Sigmoid colon (tissue), 7 donors: Measurements from ENCODE around the gene PRCP. TPM values are rescaled to one million over a fixed set of nuclear protein-coding genes. Genes with fewer than 3 reads are reported as not detected.

Source experiments
- DNase-seq: peaks from one replicate; pipeline ENCODE4 v3.0.0-alpha.2; 2019
- H3K27ac ChIP-seq, 4 donors: fragments of 200-600 bp; sonication (generic); one replicate each; pipeline ENCODE4 v1.5.1; 2016 to 2019; ENCODE audit warnings: mild to moderate bottlenecking in 1 of 4
- H3K27me3 ChIP-seq, 3 donors: fragments of 200-600 bp; sonication (generic); one replicate each; pipeline ENCODE4 v1.5.1; 2019; ENCODE audit warnings: mild to moderate bottlenecking in 1 of 3
- H3K36me3 ChIP-seq, 4 donors: fragments of 200-600 bp; sonication (generic); one replicate each; pipeline ENCODE4 v1.5.1; 2016 to 2019
- H3K4me1 ChIP-seq, 4 donors: fragments of 200-600 bp; sonication (generic); one replicate each; pipeline ENCODE4 v1.5.1; 2017 to 2019
- H3K4me3 ChIP-seq, 4 donors: fragments of 200-600 bp; sonication (generic); one replicate each; pipeline ENCODE4 v1.5.1; 2017 to 2019; ENCODE audit warnings: mild to moderate bottlenecking in 2 of 4, moderate library complexity in 1 of 4
- H3K9me3 ChIP-seq, 4 donors: fragments of 200-600 bp in 3 of 4; sonication (generic) in 3 of 4; one replicate each; pipeline versions ENCODE4 v1.5.1 to v1.6.1; 2013 to 2019
- EP300 ChIP-seq, 4 donors: sonication (generic); formaldehyde crosslinking; IDR thresholded peaks; one replicate each; pipeline ENCODE4 v1.6.1; 2017; ENCODE audit warnings: antibody characterized with exemption in 4 of 4
- POLR2A ChIP-seq, 2 donors: fragments of 450-650 bp; IDR thresholded peaks; one replicate each; pipeline ENCODE4 v1.6.1; 2016; ENCODE audit warnings: antibody characterized with exemption in 2 of 2, mild to moderate bottlenecking in 2 of 2, moderate library complexity in 2 of 2
- POLR2AphosphoS5 ChIP-seq, 4 donors: sonication (generic); formaldehyde crosslinking; IDR thresholded peaks; one replicate each; pipeline ENCODE4 v1.6.1; 2017; ENCODE audit warnings: antibody characterized with exemption in 4 of 4
- WGBS, 2 donors: extraction: QIAGEN DNeasy Blood & Tissue Kit; methylation state at CpG; one replicate each; pipeline ENCODE4 v1.1.7; 2013; 5-methylcytosine and 5-hydroxymethylcytosine counted together
- intact Hi-C: fragments of 100-400 bp; cut with DNase I; formaldehyde crosslinking; loops from one replicate; pipeline ENCODE4 v1.15.1; 2023
- polyA plus RNA-seq, 3 donors: library from polyadenylated mRNA; stranded (reverse); fragments of 200-250 nt; gene quantifications; one replicate each; pipeline ENCODE4 v1.2.3, GENCODE V29; 2013
- total RNA-seq, 4 donors: library from RNA; depleted of rRNA; stranded (reverse); fragments of >200 nt; gene quantifications; one replicate each; pipeline ENCODE4 v1.1.0, GENCODE V29; 2016
- TF ChIP-seq, protein P1 (sequence below), 4 experiments: fragments of 450-650 bp in 3 of 4; fragments of 200-600 bp in 1 of 4; IDR thresholded peaks; one replicate each; pipeline ENCODE4 v1.5.1; 2016 to 2019; ENCODE audit warnings: antibody characterized with exemption in 4 of 4, mild to moderate bottlenecking in 3 of 4, moderate library complexity in 2 of 4
- donor health status: healthy with polysubstance abuse.
- donor health status: Bipolar disorder and iron deficiency.
- donor health status: healthy.

PRCP gene
- total and polyA plus RNA-seq, 7 donors, result 12.6 to 40.2 (median 31.1) TPM

DNA sequence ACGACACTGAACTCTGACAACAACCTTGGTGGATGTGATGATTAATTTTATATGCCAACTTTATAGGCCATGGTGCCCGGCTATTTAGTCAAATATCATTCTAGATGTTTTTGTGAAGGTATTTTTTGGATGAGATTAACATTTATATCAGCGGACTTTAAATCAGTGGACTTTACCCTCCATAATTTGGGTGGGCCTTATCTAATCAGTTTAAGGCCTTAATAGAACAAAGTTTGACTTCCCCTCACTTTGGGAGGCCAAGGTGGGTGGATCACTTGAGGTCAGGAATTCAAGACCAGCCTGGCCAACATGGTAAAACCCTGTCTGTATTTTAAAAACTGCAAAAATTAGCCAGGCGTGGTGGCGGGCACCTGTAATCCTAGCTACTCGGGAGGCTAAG is 4.0 kb downstream of the PRCP start:
- Histone ChIP-seq H3K4me3 (no peak overlapping the region), H3K27me3 (no peaks in the 10 kb centered on the region), H3K4me1 (peaks cover 0 to 29% (median 23%) of the 10 kb centered on the region in 4 donors), H3K27ac (no peak overlapping the region), H3K36me3 (no peaks in the 10 kb centered on the region), H3K9me3 (no peaks in the 10 kb centered on the region)
- 83 to 90% methylated on average over 6 of the region's 6 CpGs for WGBS, 2 donors
- TF ChIP-seq POLR2A (IDR thresholded peaks at IDR 0.05) (no peak), POLR2AphosphoS5 (IDR thresholded peaks at IDR 0.05) (no peak), EP300 (IDR thresholded peaks at IDR 0.05) (no peak)
- TF ChIP-seq, protein P1, sequence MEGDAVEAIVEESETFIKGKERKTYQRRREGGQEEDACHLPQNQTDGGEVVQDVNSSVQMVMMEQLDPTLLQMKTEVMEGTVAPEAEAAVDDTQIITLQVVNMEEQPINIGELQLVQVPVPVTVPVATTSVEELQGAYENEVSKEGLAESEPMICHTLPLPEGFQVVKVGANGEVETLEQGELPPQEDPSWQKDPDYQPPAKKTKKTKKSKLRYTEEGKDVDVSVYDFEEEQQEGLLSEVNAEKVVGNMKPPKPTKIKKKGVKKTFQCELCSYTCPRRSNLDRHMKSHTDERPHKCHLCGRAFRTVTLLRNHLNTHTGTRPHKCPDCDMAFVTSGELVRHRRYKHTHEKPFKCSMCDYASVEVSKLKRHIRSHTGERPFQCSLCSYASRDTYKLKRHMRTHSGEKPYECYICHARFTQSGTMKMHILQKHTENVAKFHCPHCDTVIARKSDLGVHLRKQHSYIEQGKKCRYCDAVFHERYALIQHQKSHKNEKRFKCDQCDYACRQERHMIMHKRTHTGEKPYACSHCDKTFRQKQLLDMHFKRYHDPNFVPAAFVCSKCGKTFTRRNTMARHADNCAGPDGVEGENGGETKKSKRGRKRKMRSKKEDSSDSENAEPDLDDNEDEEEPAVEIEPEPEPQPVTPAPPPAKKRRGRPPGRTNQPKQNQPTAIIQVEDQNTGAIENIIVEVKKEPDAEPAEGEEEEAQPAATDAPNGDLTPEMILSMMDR (IDR thresholded peaks at IDR 0.05), result no peak
- intact Hi-C loops, result no loop called here
- DNase-seq, result no peak

DNA sequence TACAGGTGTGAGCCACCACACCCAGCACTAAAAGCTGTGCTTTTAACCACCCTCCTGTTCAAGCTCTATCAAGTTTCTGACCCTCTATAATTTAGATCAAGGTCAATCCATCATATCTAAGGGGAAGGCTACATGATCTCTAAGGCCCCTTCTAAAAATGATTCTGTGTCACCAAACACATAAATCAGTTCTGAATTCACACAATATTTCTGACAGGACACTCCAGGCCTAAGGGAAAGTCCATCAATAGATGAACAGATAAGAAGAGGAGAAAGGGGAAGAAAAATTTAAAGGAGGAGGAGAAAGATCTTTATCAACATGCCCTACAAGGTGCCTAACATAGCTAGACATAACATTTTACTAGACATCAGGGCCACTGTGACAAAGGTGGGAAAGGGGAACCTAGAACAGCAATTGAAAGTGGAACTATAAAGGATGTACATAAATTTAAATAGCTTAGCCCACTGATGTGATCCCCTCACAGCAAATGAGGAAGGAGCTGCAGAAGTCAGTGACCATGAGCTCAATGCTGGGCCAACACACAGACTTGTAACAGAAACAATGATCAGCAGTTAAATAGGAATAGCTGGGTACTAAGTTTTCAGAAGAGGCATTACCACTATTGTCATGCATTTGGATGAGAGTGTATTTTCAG is 4.7 kb downstream of the PRCP start:
- no peaks in the 10 kb centered on the region for H3K27me3 ChIP-seq
- H3K27ac ChIP-seq, result no peak overlapping the region
- no peaks in the 10 kb centered on the region for H3K9me3 ChIP-seq
- no peaks in the 10 kb centered on the region for H3K36me3 ChIP-seq
- TF ChIP-seq EP300 (IDR thresholded peaks at IDR 0.05) (no peak), POLR2AphosphoS5 (IDR thresholded peaks at IDR 0.05) (no peak), POLR2A (IDR thresholded peaks at IDR 0.05) (no peak)
- TF ChIP-seq, protein P1 (IDR thresholded peaks at IDR 0.05), result no peak
- peaks cover 0 to 29% (median 23%) of the 10 kb centered on the region in 4 donors for H3K4me1 ChIP-seq
- no peak for DNase-seq
- intact Hi-C loops, result no loop called here
- no peak overlapping the region for H3K4me3 ChIP-seq

DNA sequence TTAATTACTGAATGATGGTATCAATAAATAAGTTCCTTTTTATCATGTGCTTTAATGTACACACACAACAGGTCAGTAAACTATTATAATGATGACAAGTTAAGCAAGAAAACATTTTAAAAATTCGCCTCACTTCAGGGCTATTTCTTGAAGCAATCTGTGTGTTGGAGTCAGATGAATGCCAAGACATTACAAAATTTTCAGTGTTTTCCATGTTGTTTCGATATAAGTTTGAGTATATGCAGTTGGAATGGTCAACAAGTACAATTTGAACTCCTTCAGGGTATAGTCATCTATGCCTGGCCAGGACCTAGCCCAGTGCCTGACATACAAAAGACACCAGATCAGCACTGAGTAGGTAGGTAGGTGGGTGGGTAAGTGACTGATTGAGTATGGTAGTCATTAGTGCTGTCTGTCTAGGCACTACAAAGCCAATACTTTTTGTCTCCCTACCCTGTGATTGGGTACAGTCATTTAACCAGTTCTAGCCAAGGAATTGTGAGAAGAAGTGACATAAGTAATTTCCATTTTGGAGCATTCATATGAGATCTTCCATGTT is 7.5 kb downstream of the PRCP start:
- peaks cover 0 to 7% (median 4%) of the 10 kb centered on the region in 4 donors for H3K4me1 ChIP-seq
- H3K9me3 ChIP-seq, result no peaks in the 10 kb centered on the region
- DNase-seq, result no peak
- WGBS, 2 donors, result 91 to 95% methylated on average over 2 of the region's 2 CpGs
- no peak overlapping the region for H3K27ac ChIP-seq
- H3K36me3 ChIP-seq, result no peaks in the 10 kb centered on the region
- TF ChIP-seq POLR2AphosphoS5 (IDR thresholded peaks at IDR 0.05) (no peak), EP300 (IDR thresholded peaks at IDR 0.05) (no peak), POLR2A (IDR thresholded peaks at IDR 0.05) (no peak)
- TF ChIP-seq, protein P1 (IDR thresholded peaks at IDR 0.05), result no peak
- H3K4me3 ChIP-seq, result no peak overlapping the region
- intact Hi-C loops, result no loop called here
- no peaks in the 10 kb centered on the region for H3K27me3 ChIP-seq

DNA sequence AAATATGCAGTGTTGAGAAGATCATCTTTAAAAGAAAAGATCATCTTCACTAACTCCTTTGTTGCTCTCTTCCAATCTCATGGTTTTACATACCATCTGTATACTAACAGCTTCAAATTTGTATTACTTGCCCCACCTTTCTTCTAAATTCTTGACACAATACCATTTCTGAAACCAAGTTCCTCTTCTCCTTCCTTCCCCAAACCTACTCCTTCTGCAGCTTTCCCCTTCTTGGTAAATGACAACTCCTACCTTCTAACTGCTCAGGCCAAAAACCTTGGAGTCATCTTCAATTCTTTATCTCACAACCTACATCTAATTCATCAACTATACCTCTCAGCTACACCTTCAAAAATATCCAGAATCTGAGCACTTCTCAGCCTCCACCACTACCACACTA is 9.3 kb downstream of the PRCP start:
- TF ChIP-seq POLR2AphosphoS5 (IDR thresholded peaks at IDR 0.05) (no peak), EP300 (IDR thresholded peaks at IDR 0.05) (no peak), POLR2A (IDR thresholded peaks at IDR 0.05) (no peak)
- TF ChIP-seq, protein P1 (IDR thresholded peaks at IDR 0.05), result no peak

DNA sequence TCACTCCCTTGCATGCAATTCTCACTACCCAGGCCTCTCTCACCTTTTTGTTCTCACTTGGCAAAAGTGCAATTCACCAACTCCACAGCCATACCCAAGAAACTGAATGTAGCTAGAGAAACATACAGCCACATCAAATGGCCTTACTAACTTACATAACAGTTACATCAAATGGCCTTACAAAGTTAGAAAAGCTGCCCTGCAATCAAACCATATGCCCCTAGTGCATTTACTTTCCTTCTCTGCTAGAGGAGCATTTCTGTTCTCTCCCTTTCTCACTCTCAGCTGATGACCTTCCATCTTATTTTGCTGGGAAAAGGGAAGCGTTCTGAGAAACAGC is 10.3 kb downstream of the PRCP start:
- H3K9me3 ChIP-seq, result no peaks in the 10 kb centered on the region
- H3K36me3 ChIP-seq, result no peaks in the 10 kb centered on the region
- WGBS, 2 donors, result 82 to 98% methylated on average over 1 of the region's 1 CpG
- H3K4me1 ChIP-seq, result peaks cover 0 to 5% (median 2%) of the 10 kb centered on the region in 4 donors
- intact Hi-C loops, result no loop called here
- no peak for DNase-seq
- no peak overlapping the region for H3K27ac ChIP-seq
- no peaks in the 10 kb centered on the region for H3K27me3 ChIP-seq
- H3K4me3 ChIP-seq, result no peak overlapping the region
- no peak for TF ChIP-seq POLR2A (IDR thresholded peaks at IDR 0.05)
- no peak for TF ChIP-seq EP300 (IDR thresholded peaks at IDR 0.05)
- TF ChIP-seq POLR2AphosphoS5 (IDR thresholded peaks at IDR 0.05), result no peak

More for the DNA sequence above, 9.3 kb downstream of the PRCP start:
- Histone ChIP-seq H3K4me3 (no peak overlapping the region), H3K36me3 (no peaks in the 10 kb centered on the region), H3K4me1 (peaks cover 0 to 6% (median 3%) of the 10 kb centered on the region in 4 donors), H3K27me3 (no peaks in the 10 kb centered on the region), H3K27ac (no peak overlapping the region), H3K9me3 (no peaks in the 10 kb centered on the region)
- DNase-seq, result no peak
- intact Hi-C loops, result no loop called here
